Middle frontal gyrus (tissue), 1 donor: ENCODE measurements around the gene NOPCHAP1.
"Not testable (repeated sequence)": the region's sequence is repeated elsewhere in the genome, so short reads cannot be mapped to it uniquely, and the experiment has no call there.

Experiments
- DNase-seq: peaks from one replicate; pipeline ENCODE4 v3.0.0-alpha.2; 2015; ENCODE audit warnings: low spot score; ENCODE audit errors: extremely low spot score

NOPCHAP1 gene

DNA sequence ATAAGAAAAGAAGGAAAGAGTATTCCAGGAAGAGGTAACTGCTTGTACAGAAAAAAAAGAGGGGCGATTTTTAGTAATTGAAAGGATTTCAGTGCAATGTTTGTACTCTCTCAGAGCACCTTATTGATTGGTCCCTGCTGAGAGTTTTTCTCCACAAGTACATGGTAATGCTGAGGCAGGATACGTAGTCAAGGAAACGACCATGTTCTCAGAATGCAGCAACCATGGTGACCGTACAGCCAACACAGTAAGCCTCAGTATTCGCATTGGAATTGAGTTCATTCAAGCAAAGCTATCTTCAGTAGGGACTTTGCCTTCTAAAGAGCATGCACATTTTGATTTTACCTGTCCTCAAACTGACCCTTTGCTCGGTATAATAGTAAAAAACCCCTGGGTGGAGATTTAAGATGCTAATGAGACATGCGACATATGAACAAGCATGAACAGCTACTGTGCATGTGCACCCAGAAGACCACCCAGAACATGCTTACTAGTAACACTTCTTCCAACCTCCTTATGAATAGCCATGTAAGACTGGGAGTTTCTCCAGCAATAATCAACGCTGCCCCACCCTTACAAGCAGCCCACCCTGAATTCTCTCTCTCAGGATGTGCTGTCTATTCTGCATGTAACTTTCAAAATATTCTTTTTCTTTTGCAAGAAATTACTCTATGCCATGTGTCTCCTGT, 21.8 kb upstream of the NOPCHAP1 start:
- no peak for DNase-seq

DNA sequence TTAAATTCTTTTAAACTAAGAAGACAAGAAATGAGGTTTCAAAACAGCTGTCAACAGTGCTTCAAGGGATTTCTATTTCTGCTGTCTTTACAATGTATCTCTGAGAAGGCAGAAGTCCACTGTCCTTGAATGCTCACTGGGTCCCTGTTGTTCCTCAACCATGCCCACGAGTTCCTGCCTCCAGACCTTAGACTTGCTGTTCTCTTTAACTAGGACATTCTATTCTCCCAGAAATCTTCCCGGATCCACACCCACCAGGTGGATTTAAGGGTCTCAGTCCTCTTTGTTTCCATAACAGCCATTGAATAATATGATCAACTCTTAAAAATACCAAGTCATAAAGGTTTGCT, 21.3 kb upstream of the NOPCHAP1 start:
- no peak for DNase-seq

DNA sequence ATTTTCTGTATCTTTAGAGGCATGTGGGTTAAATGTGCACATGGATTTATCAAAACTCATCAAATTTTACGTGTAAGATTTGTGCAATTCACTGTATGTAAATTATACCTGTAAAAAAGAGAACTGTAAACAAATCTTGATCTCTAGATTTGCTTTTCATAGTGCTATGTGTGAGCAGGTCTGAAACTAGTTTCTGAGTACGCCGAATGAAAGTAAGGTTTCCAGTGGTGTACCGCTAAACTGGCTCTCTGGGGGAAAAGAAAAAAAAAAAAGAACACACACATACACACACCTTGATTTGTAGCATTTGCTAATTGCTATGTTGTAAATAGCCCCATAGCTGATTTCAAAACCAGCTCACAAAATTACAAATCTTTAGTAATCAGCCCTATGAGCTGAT, 19.4 kb upstream of the NOPCHAP1 start:
- no peak for DNase-seq

DNA sequence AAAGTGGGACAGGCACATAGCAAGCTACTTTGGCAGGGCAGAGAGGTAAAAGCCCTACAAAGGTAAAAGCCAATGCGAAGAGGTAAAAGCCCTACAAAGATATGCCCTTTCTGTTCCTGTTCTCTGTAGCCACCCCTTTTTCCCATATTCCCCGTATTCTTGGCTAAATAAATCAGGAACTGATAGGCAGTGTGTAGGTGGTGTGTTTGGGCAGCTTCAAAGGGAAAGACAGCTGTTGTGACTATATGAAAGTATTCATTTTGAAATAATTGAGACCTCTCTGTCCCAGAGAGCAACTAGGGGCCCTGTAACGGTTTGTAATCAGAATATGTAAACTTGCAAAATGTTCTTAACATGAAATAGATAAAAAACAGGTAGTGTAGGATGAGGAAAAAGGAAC, 16.8 kb upstream of the NOPCHAP1 start:
- DNase-seq, result no peak

DNA sequence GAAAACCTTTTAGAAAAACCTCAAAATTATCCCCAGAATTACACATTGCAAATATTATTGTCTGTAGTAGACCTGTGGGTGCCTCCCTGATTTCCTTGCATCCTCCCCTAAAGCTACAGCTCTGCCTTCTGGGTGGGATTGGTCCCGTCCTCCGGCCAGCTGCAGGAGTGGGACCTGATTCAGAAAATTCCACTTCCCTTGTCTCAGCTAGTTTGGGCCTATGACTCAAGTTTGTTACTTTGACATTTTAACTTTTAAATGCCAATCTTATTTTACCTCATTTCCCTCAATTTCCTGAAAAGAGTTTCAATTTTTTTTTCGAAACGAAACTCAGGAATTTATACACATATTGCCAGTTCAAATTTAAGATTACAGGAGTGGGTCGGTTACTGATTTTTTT, 14.8 kb upstream of the NOPCHAP1 start:
- DNase-seq, result no peak

DNA sequence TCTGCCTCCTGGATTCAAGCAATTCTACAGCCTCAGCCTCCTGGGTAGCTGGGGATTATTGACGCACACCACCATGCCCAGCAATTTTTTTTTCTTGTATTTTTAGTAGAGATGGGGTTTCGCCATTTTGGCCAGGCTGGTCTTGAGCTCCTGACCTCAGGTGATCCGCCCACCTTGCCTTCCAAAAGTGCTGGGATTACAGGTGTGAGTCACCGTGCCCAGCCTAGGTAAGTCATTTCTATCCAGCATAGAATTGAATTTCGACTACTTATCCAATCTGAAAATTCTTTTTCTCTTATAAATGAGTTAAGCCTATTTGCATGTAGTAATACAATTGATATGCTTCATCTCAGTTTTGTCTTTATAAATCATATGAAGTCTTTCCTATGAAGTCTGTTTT, 12.9 kb upstream of the NOPCHAP1 start:
- no peak for DNase-seq

DNA sequence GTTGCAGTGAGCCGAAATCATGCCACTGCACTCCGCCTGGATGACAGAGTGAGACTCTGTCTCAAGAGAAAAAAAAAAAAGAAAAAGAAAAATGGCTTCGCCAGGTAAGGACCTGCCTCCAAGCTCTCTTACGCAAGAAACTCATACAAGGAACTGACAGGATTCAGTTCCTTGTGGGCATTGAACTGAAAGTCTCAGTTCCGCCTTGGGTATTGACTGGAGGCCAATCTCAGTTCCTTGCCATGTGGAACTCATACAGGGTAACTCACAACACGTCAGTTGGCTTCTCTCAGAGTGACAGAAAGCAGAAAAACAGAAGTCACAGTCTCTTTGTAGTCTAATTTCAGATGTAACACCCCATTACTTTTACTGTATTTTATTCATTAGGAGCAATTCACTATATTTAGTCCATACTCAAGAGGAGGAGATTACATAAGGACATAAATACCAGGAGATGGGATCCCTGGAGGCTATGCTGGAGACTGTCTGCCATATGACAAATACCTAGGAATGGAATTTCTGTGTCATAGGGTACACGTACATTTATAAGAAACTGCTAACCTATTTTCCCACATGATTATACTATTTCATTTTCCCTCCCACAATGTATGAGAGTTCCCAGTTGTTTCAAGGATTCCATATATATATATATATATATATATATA, 11.4 kb upstream of the NOPCHAP1 start:
- DNase-seq, result no peak

DNA sequence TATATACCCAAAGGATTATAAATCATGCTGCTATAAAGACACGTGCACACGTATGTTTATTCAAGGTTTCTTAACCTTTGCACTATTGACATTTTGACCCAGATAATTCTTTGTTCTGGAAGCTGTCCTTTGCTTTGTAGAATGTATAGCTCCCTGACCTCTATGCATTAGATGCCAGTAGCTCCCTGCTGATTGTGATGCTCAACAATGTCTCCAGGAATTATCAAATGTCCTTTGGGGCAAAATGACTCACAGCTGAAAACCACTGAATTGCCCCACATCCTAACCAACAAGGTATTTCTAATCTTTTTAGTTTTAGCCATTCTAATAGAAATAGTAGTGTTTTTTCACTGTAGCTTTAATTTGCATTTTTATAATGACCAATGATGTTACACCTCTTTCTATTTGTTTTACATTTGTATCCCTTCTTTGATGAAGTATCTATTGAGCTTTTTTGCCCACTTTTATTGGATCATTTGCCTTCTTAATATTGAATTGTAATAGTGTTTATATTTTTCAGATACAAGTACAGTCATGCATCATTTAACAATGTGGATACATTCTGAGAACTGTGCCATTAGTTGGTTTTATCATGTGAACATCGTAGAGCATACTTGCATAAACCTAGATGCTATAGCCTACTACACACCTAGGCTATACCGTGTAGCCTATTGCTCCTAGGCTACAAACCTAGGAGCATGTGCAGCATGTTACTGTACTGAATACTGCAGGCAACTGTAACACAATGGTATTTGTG, 10.4 kb upstream of the NOPCHAP1 start:
- no peak for DNase-seq

DNA sequence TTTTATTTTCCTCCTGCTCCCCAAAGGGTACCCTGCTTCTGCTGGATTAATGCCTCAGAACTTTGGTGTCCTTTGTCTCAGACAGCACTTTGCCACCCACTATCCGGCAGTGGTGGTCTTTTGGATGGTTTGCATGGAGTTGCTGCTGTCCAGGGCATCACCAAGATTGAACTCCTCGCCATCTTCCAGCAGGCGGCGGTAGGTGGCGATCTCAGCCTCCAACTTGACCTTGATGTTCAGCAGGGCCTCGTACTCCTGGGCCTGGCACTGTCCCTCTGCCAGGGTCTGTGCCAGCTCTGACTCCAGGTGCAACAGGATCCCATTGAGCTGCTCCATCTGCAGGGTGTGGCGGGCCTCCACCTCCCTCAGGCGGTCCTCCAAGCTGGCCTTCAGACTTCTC, 9.4 kb upstream of the NOPCHAP1 start:
- DNase-seq, result no peak

DNA sequence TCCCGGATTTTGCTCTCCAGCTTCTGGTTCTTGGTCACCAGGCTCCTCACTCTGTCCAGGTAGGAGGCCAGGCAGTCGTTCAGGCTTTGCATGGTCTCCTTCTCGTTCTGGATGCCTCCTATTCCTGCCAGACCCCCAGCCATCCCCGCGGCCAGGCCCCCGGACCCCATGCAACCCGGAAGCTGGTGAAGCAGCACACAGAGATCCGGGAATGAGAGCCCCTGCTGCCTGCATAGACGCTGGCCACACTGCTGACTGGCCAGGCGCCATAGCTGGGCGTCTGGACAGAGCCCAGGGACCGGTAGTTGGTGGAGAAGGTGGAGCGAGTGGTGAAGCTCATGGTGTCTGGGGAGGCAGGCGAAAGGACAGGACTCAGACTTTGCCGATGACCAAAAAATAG, 8.4 kb upstream of the NOPCHAP1 start:
- DNase-seq, result not testable (repeated sequence)

DNA sequence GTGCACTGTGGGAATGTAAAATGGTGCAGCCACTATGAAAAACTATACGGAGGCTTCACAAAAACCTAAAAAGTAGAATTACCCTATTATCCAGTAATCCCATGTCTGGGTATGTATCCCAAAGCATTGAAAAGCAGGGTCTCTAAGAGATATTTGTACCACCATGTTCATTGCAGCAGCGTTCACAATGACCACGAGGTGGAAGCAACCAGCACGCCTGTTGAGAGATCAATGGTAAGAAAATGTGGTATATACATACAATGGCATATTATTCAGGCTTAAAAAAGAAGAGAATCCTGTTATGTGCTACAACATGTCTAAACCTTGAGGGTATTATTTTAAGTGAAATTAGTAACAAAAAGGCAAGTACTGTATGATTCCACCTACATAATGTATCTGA, 910 bp upstream of the NOPCHAP1 start:
- DNase-seq, result no peak

DNA sequence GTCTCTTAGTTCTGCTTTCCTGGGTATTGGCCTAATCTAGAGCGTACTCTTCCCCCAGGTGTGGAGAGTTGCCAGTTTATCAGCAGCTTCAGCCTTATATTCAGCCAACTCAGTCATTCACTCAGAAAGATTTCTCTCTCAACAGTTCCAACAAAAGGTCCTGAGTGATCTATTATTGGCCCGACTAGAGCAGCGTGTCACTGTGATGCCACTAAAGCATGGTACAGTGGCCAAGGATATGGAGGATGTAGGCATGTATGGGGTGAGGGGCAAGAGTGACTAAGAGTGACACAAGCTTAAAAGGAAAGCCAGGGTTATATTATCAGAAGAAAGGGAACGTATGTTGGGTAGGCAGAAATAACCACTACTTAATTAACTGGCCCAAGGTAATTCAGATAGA, 4.8 kb downstream of the NOPCHAP1 start:
- no peak for DNase-seq

DNA sequence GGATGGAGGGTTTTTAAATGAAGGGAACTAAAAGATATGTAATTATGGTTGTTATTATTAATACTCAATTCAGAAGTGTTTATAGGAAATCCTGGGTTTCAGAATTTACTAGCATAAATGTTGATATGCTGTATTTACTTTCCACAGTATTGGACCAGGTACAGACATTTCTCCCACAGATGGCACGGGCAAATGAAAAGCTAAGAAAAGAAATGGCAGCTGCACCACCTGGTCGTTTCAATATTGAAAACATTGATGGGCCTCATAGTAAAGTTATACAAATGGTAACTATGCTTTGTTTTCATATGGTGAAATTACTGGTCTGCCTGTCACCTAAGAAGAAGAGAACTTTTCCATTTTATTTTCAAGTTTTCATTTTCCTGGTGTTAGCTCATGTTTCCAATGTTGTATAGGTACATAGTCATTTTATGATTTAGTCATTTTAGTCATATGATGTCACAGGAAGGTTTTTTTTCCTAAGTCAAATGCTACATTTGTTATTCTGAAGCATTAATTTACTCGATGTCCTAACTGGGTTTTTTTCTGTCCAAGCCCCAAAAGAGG, 5.5 kb downstream of the NOPCHAP1 start:
- no peak for DNase-seq

DNA sequence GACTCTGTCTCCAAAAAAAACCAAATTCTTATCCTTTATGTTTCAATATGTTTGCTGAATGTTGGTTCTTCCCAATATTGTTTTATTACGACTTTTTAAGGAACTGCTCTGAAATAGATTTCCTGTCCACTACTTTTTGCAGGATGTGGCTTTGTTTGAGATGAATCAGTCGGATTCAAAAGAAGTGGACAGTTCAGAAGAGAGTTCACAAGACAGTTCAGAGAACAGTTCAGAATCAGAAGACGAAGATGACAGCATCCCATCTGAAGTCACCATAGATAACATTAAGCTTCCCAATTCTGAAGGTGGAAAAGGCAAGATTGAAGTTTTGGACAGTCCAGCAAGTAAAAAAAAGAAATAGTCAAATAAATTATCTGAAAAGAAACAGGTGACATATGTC, 8.2 kb downstream of the NOPCHAP1 start:
- DNase-seq, result no peak

DNA sequence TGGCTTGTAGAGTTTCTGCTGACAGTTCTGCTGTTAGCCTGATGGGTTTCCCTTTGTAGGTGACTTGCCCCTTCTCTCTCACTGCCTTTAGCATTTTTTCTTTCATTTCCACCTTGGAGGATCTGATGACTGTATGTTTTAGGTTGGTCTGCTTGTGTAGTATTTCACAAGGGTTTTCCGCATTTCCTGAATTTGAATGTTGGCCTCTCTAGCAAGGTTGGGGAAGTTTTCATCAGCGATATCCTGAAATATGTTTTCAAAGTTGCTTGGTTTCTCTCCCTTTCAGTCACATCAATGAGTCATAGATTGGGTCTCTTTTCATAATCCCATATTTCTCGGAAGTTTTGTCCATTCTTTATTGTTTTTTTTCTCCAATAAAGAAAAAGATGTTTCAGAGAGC, 11.4 kb downstream of the NOPCHAP1 start:
- no peak for DNase-seq

DNA sequence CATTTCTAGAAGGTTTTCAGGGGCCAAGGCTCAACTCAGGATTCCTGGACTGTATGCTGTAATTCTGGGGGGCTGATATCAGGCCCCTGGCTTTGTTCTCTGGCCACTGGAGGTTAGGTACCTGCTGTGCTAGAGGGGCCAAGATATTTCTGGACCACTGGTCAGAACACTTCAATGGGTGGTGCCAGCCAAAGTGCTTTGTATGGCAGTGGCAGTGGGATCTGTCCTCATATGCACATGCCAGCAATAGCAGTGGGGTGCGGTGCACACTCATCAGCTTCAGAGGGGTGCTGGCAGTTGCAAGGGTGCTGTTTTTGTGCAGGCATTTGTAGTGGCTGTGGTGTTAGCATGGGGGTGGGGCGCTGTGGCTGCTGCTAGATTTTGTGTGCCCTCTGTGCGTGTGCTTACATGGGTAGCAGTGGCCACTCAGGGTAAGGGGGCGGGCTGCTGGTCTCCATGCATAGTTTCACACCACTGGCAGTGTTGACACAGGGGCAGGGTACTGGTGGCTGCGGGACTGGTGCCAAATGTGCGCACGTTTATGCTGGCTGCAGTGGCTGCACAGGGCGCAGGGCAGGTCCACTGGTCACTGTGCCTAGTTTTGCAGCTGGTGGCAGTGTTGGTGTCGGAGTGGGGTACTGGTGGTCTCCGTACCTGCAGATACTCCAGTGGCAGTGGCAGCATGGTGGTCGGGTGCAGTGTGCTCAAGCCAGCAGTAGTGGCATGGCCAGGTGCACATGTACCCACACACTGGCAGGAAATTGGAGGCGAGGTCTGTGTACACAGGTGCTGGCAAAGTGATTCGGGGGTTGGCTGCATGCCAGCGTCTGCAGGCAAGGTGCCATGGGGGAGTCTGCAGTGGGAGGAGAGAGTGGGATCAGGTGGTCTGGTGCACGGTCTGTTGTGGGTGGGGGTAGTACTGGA, 12.6 kb downstream of the NOPCHAP1 start:
- DNase-seq, result no peak

DNA sequence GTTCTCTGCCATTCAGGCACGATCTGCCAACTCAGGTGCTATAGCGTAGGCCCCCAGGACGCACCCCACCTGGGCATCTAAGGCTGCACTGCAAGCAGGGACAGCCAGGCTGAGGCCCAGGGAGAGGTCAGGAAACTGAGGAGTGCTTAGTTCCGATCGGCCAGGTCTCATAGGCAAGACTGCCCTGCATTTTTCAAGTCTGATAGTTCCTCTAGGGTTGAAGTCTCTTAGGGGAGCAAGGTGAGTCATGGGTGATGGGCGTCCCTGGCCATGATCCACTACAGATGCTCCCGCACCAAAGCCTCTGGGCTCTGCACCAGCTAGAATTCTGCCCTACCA, 13.2 kb downstream of the NOPCHAP1 start:
- no peak for DNase-seq

DNA sequence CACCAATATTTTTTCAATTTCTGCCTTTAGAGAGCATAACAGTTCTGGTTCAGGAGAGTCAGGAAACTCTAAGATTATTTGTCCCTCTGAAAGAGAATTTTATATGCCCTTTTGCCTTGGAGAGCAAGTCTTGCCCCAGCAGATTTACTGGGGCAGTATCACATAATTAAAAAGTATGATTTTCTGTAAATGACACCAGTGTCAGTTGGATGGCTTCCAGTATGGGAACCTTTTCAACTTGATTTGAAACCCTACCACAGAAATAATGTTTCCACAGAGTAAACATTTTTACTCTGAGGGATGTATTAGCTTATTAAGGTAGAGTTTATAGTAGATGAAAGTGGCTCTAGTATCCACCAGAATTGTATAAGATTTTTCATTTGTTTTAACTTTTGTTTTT, 15.4 kb downstream of the NOPCHAP1 start:
- no peak for DNase-seq

DNA sequence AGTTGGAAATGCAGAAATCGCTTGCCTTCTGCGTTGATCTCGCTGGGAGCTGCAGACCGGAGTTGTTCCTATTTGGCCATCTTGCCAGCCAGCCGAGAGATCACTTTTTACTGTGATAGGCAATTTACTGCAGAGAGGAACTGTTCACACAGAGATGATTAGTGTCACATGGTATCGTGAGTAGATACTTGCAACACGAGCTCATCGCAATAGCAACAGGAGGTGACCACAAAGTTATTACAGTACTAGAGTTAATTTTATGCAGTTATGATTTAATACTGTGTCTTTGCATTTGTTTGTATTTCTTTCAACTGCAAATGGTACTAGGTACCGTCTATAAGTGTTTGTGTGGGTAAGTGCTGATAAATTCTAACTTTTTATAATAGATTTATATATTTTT, 27.8 kb downstream of the NOPCHAP1 start:
- no peak for DNase-seq

DNA sequence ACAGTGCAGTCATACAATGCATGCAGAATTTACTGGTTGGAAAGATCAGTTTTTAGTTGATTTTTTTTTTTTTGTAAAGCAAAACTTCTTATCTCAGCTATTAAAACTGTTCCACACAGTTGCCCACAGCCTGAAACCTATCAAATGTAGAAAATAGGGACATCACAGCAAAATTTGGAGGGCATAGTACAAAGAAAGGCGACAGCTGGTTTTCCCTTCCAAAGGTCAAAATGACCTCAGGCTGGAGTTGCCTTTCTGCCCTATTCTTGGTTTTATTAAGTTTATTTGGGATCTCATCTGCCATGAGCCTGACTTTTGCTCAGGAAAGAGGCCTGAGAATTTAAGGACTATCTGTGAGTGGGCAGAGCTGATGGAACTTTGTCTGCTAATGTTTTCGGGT, 28.5 kb downstream of the NOPCHAP1 start:
- no peak for DNase-seq

DNA sequence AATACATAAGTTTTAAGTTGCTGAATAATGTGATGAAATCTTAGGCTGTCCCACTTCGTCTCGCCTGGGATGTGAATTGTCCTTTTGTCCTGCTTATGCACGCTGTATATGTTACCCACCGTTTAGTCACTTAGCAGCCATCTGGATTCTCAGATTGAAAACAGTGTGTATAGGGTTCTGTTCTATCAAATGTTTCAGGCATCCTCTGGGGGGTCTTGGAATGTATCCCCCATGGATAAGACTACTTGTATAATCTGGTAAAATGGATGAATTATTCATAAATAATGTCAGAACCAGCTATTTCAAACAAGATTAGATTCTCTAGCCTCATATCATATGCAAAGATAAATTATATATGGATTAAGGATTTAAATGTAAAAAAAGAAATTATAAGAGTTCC, 29.4 kb downstream of the NOPCHAP1 start:
- no peak for DNase-seq

DNA sequence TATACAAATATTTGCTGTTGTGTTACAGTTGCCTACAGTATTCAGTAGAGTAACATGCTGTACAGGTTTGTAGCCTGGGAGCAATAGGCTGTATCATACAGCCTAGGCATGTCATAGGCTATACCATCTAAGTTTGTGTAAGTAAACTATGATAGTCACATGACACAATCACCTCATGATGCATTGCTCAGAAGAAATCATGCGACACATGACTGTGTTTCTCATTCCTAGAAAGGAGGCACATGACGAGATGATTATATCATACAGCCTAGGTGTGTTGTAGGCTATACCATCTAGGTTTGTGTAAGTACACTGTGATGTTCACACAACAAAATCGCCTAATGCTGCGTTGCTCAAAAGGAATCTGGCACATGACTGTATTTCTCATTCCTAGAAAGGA, 31.9 kb downstream of the NOPCHAP1 start:
- no peak for DNase-seq
